ENCODE measurements around the gene RGS10. TPM values are rescaled to one million over a fixed set of nuclear protein-coding genes. Genes with fewer than 3 reads are reported as not detected.
A peak's percentile ranks its signal among the peaks of the same experiment; 100 is the strongest.

The RGS10 gene
- total and polyA plus RNA-seq, 2 experiments from 2014 or later: 16.8 to 26.8 TPM

DNA sequence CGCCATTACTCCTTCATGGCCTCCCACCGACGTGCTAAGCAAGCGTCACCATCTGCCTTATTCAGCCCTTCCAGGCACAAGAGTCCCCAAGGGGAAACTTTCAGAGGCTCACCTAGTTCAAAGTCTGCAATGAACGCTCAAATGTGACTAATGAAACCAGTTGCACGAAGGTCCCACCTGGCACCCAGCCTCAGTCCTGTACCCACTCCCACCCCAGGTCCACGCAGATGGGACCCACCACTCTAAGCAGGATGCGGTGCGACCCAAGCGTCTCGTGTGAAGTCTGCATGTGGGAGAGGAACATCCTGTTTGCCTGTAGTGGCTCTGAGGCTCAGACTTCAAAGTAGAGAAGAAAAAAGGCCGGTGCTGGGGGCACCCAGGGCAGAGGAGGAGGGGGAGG is 40.3 kb downstream of the RGS10 start:
- Mint-ChIP-seq H3K27ac (no peak overlapping the region), H3K9me3 (no peaks in the 10 kb centered on the region), H3K4me1 (peaks cover 3% of the 10 kb centered on the region; the same call in 2 of the 3 replicates), H3K4me3 (no peak overlapping the region), H3K27me3 (ENCODE audit: insufficient read depth, low read depth, poor library complexity) (peaks cover 6% of the 10 kb centered on the region), H3K36me3 (ENCODE audit: low read depth) (no peaks in the 10 kb centered on the region)
- H3K79me2 ChIP-seq (replicated peaks; ENCODE audit: insufficient read depth): no peaks in the 10 kb centered on the region
- H3K9me2 ChIP-seq (ENCODE audit: insufficient read depth): no peaks in the 10 kb centered on the region
- no peaks in the 10 kb centered on the region for H3K36me3 ChIP-seq (ENCODE audit: insufficient read depth)
- no peak overlapping the region for H2AFZ ChIP-seq
- no peaks in the 10 kb centered on the region for H4K20me1 ChIP-seq (replicated peaks; ENCODE audit: insufficient read depth)
- no peaks in the 10 kb centered on the region for H3K4me1 ChIP-seq (ENCODE audit: insufficient read depth)
- DNase-seq (ENCODE audit: low spot score) (no peak), ATAC-seq (peak; percentile 30; the same call in 2 of the 3 replicates)
- H3K4me2 ChIP-seq: no peak overlapping the region
- H3K27me3 ChIP-seq (ENCODE audit: insufficient read depth): no peaks in the 10 kb centered on the region
- H3F3A ChIP-seq (replicated peaks; ENCODE audit: low read depth): no peaks in the 10 kb centered on the region
- TF ChIP-seq POLR2AphosphoS5 (IDR thresholded peaks at IDR 0.05; ENCODE audit: low read depth): no peak
- TF ChIP-seq, protein P1, sequence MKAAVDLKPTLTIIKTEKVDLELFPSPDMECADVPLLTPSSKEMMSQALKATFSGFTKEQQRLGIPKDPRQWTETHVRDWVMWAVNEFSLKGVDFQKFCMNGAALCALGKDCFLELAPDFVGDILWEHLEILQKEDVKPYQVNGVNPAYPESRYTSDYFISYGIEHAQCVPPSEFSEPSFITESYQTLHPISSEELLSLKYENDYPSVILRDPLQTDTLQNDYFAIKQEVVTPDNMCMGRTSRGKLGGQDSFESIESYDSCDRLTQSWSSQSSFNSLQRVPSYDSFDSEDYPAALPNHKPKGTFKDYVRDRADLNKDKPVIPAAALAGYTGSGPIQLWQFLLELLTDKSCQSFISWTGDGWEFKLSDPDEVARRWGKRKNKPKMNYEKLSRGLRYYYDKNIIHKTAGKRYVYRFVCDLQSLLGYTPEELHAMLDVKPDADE (IDR thresholded peaks at IDR 0.05): no peak
- no peak for TF ChIP-seq ZNF462 (CRISPR knock-in tag; IDR thresholded peaks at IDR 0.05)
- no peak for TF ChIP-seq EZH2phosphoT487 (IDR thresholded peaks at IDR 0.05; ENCODE audit: unreplicated experiment)
- no peak for TF ChIP-seq ZNF114 (CRISPR knock-in tag; IDR thresholded peaks at IDR 0.05)
- no peak for TF ChIP-seq ZNF331 (CRISPR knock-in tag; IDR thresholded peaks at IDR 0.05; ENCODE audit: low read depth)
- TF ChIP-seq EZH2 (IDR thresholded peaks at IDR 0.05; ENCODE audit: low read depth, unreplicated experiment): no peak
- no peak for TF ChIP-seq NANOG (IDR thresholded peaks at IDR 0.05; ENCODE audit: borderline replicate concordance)
- no peak for TF ChIP-seq JUNB (IDR thresholded peaks at IDR 0.05; ENCODE audit: unreplicated experiment)
- no peak for TF ChIP-seq STAT1 (IDR thresholded peaks at IDR 0.05; ENCODE audit: unreplicated experiment)
- TF ChIP-seq CREB1 (CRISPR knock-in tag; IDR thresholded peaks at IDR 0.05; ENCODE audit: low read depth): no peak
- TF ChIP-seq CTCF (conservative IDR thresholded peaks at IDR 0.05; ENCODE audit: low read depth in 2 of 2): no peak
- TF ChIP-seq, protein P2, sequence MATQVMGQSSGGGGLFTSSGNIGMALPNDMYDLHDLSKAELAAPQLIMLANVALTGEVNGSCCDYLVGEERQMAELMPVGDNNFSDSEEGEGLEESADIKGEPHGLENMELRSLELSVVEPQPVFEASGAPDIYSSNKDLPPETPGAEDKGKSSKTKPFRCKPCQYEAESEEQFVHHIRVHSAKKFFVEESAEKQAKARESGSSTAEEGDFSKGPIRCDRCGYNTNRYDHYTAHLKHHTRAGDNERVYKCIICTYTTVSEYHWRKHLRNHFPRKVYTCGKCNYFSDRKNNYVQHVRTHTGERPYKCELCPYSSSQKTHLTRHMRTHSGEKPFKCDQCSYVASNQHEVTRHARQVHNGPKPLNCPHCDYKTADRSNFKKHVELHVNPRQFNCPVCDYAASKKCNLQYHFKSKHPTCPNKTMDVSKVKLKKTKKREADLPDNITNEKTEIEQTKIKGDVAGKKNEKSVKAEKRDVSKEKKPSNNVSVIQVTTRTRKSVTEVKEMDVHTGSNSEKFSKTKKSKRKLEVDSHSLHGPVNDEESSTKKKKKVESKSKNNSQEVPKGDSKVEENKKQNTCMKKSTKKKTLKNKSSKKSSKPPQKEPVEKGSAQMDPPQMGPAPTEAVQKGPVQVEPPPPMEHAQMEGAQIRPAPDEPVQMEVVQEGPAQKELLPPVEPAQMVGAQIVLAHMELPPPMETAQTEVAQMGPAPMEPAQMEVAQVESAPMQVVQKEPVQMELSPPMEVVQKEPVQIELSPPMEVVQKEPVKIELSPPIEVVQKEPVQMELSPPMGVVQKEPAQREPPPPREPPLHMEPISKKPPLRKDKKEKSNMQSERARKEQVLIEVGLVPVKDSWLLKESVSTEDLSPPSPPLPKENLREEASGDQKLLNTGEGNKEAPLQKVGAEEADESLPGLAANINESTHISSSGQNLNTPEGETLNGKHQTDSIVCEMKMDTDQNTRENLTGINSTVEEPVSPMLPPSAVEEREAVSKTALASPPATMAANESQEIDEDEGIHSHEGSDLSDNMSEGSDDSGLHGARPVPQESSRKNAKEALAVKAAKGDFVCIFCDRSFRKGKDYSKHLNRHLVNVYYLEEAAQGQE (IDR thresholded peaks at IDR 0.05; ENCODE audit: unreplicated experiment): no peak
- no peak overlapping the region for H3K4me3 ChIP-seq
- no peak overlapping the region for H3K27ac ChIP-seq (ENCODE audit: low read depth)
